Muscle layer of colon (tissue), 2 donors: ENCODE data around the gene STKLD1.
"Not testable (repeated sequence)": the region's sequence is repeated elsewhere in the genome, so short reads cannot be mapped to it uniquely, and the experiment has no call there.

ENCODE experiments used
- H3K27ac ChIP-seq: one replicate; pipeline ENCODE4 v1.7.0; 2013; ENCODE audit warnings: low read depth, mild to moderate bottlenecking, low read length, moderate library complexity
- H3K27me3 ChIP-seq, 2 donors: one replicate each; pipeline ENCODE4 v1.7.0; 2013; ENCODE audit warnings: low read length in 2 of 2, mild to moderate bottlenecking in 2 of 2; ENCODE audit not compliant: insufficient read depth in 2 of 2, control insufficient read depth in 1 of 2
- H3K36me3 ChIP-seq: one replicate; pipeline ENCODE4 v1.7.0; 2013; ENCODE audit warnings: mild to moderate bottlenecking, low read length; ENCODE audit not compliant: insufficient read depth
- H3K4me1 ChIP-seq: one replicate; pipeline ENCODE4 v1.7.0; 2013; ENCODE audit warnings: mild to moderate bottlenecking, low read length; ENCODE audit not compliant: insufficient read depth
- H3K4me3 ChIP-seq, 2 donors: one replicate each; pipeline ENCODE4 v1.7.0; 2013; ENCODE audit warnings: low read length in 2 of 2, low read depth in 1 of 2, mild to moderate bottlenecking in 1 of 2, moderate library complexity in 1 of 2
- H3K9ac ChIP-seq: one replicate; pipeline ENCODE4 v1.7.0; 2013; ENCODE audit warnings: low read length
- H3K9me3 ChIP-seq: one replicate; pipeline ENCODE4 v1.7.0; 2013; ENCODE audit warnings: mild to moderate bottlenecking, low read length
- donor health status: abdominal sarcoma.
- donor health status: Adenocarcinoma of cecum.

STKLD1 gene

GRCh38 chr9:133440874-133441273 lies 64.7 kb downstream of the STKLD1 start:
- Histone ChIP-seq H3K4me3 (no peak overlapping the region), H3K27ac (no peak overlapping the region), H3K4me1 (no peaks in the 10 kb centered on the region), H3K9ac (no peak overlapping the region), H3K9me3 (no peaks in the 10 kb centered on the region), H3K36me3 (no peaks in the 10 kb centered on the region), H3K27me3 (no peaks in the 10 kb centered on the region)

GRCh38 chr9:133441571-133441970 lies 65.4 kb downstream of the STKLD1 start:
- H3K27ac ChIP-seq = no peak overlapping the region
- no peaks in the 10 kb centered on the region for H3K27me3 ChIP-seq
- H3K9me3 ChIP-seq = no peaks in the 10 kb centered on the region
- no peak overlapping the region for H3K4me3 ChIP-seq
- no peaks in the 10 kb centered on the region for H3K36me3 ChIP-seq
- no peaks in the 10 kb centered on the region for H3K4me1 ChIP-seq
- H3K9ac ChIP-seq = no peak overlapping the region

GRCh38 chr9:133443248-133443647 lies 67.1 kb downstream of the STKLD1 start:
- Histone ChIP-seq H3K4me1 (no peaks in the 10 kb centered on the region), H3K4me3 (no peak overlapping the region), H3K9ac (no peak overlapping the region), H3K9me3 (no peaks in the 10 kb centered on the region), H3K27me3 (no peaks in the 10 kb centered on the region), H3K27ac (no peak overlapping the region), H3K36me3 (no peaks in the 10 kb centered on the region)

GRCh38 chr9:133443982-133444381 lies 67.8 kb downstream of the STKLD1 start:
- Histone ChIP-seq H3K27ac (no peak overlapping the region), H3K27me3 (no peaks in the 10 kb centered on the region), H3K36me3 (no peaks in the 10 kb centered on the region), H3K9ac (no peak overlapping the region), H3K4me1 (no peaks in the 10 kb centered on the region), H3K9me3 (no peaks in the 10 kb centered on the region), H3K4me3 (no peak overlapping the region)

- H3K27ac ChIP-seq = no peak overlapping the region
- no peak overlapping the region for H3K9ac ChIP-seq
- H3K4me1 ChIP-seq = no peaks in the 10 kb centered on the region
- H3K4me3 ChIP-seq = no peak overlapping the region
- no peaks in the 10 kb centered on the region for H3K9me3 ChIP-seq
- no peaks in the 10 kb centered on the region for H3K27me3 ChIP-seq
- no peaks in the 10 kb centered on the region for H3K36me3 ChIP-seq
Observed at GRCh38 chr9:133445293-133445969, 69.3 kb downstream of the STKLD1 start.

GRCh38 chr9:133448487-133448972 lies 72.4 kb downstream of the STKLD1 start:
- Histone ChIP-seq H3K9ac (no peak overlapping the region), H3K36me3 (no peaks in the 10 kb centered on the region), H3K4me3 (no peak overlapping the region), H3K27me3 (no peaks in the 10 kb centered on the region), H3K9me3 (no peaks in the 10 kb centered on the region), H3K27ac (no peak overlapping the region), H3K4me1 (no peaks in the 10 kb centered on the region)

DNA sequence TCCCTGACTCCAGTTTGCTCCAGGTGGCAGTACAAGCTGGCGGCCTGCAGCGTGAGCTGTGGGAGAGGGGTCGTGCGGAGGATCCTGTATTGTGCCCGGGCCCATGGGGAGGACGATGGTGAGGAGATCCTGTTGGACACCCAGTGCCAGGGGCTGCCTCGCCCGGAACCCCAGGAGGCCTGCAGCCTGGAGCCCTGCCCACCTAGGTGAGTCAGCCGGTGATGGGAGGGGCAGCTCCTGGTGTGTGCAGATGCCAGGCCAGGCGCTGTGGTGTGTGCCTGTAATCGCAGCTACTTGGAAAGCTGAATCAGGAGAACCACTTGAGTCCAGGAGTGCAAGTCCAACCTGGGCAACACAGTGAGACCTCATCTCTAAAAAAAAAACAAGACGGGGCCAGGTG lies 73.6 kb downstream of the STKLD1 start:
- Histone ChIP-seq H3K9ac (no peak overlapping the region), H3K36me3 (no peaks in the 10 kb centered on the region), H3K4me1 (no peaks in the 10 kb centered on the region), H3K27me3 (no peaks in the 10 kb centered on the region), H3K27ac (no peak overlapping the region), H3K4me3 (no peak overlapping the region), H3K9me3 (no peaks in the 10 kb centered on the region)

DNA sequence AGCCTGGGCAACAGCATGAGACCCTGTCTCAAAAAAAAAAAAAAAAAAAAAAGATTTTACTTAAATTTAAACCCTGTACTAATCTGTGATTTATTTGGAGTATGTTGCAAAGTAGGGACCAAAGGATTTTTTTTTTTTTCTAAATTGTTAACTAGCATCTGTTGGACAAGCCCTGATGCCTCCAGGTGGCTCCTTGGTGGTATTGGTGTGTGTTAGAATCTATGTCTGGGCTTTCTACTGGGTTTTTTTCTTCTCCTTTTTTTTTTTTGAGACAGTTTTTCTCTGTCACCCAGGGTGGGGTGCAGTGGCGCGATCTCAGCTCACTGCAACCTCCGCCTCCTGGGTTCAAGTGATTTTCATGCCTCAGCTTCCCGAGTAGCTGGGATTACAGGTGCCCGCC lies 75.7 kb downstream of the STKLD1 start:
- not testable (repeated sequence) for H3K9me3 ChIP-seq

GRCh38 chr9:133452562-133452961 lies 76.4 kb downstream of the STKLD1 start:
- H3K27ac ChIP-seq = no peak overlapping the region
- H3K36me3 ChIP-seq = no peaks in the 10 kb centered on the region
- H3K9me3 ChIP-seq = no peaks in the 10 kb centered on the region
- H3K9ac ChIP-seq = no peak overlapping the region
- H3K27me3 ChIP-seq = no peaks in the 10 kb centered on the region
- H3K4me3 ChIP-seq = no peak overlapping the region
- H3K4me1 ChIP-seq = no peaks in the 10 kb centered on the region

More for the DNA sequence above, 75.7 kb downstream of the STKLD1 start:
- not testable (repeated sequence) for H3K27me3 ChIP-seq, H3K27ac ChIP-seq, H3K36me3 ChIP-seq, H3K4me1 ChIP-seq, H3K9ac ChIP-seq, H3K4me3 ChIP-seq

DNA sequence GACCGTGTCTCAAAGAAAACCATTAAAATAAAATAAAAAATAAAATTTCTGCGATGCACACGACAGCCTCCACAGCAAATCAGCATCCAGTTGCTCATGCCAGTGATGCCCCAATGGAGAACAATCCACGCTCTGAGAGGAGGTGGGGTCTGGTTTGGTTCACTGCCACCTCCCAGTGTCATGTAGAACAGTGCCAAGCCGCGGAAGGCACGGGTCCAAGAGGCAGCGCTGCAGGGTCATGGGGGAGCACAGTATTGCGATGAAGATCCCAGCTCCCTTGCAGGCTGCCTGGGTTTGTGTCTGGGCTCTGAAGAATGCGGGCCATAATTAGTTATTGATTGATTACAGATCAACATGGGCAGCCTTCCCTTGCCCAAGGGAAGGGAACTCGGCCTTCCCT lies 77.5 kb downstream of the STKLD1 start:
- no peaks in the 10 kb centered on the region for H3K36me3 ChIP-seq

GRCh38 chr9:133454325-133454724 lies 78.2 kb downstream of the STKLD1 start:
- Histone ChIP-seq H3K4me3 (no peak overlapping the region), H3K9ac (no peak overlapping the region), H3K9me3 (no peaks in the 10 kb centered on the region), H3K4me1 (peaks cover 7% of the 10 kb centered on the region), H3K36me3 (no peaks in the 10 kb centered on the region), H3K27ac (no peak overlapping the region), H3K27me3 (no peaks in the 10 kb centered on the region)

More for the DNA sequence above, 77.5 kb downstream of the STKLD1 start:
- Histone ChIP-seq H3K27ac (no peak overlapping the region), H3K4me3 (no peak overlapping the region), H3K9me3 (no peaks in the 10 kb centered on the region), H3K4me1 (no peaks in the 10 kb centered on the region), H3K27me3 (no peaks in the 10 kb centered on the region), H3K9ac (no peak overlapping the region)

GRCh38 chr9:133454943-133455673 lies 78.9 kb downstream of the STKLD1 start:
- Histone ChIP-seq H3K4me3 (no peak overlapping the region), H3K27ac (no peak overlapping the region), H3K9me3 (no peaks in the 10 kb centered on the region), H3K36me3 (no peaks in the 10 kb centered on the region), H3K4me1 (peaks cover 7% of the 10 kb centered on the region), H3K9ac (no peak overlapping the region), H3K27me3 (no peaks in the 10 kb centered on the region)
